Lower leg skin (tissue), 4 donors: ENCODE measurements around the gene ZAR1L. TPM values are rescaled to one million over a fixed set of nuclear protein-coding genes. Genes with fewer than 3 reads are reported as not detected.
A peak's percentile ranks its signal among the peaks of the same experiment; 100 is the strongest.

Experiments used
- DNase-seq, 2 donors: peaks; one replicate each; pipeline ENCODE4 v3.0.0-alpha.2; 2019; ENCODE audit warnings: low spot score in 2 of 2
- H3K4me3 ChIP-seq: fragments of 200-600 bp; sonication (generic); 2 replicates; pipeline ENCODE4 v1.5.1; 2017; ENCODE audit warnings: mild to moderate bottlenecking, low read depth; ENCODE audit not compliant: poor library complexity, severe bottlenecking
- POLR2A ChIP-seq, 2 donors: fragments of 450-650 bp; IDR thresholded peaks; one replicate each; pipeline ENCODE4 v1.6.1; 2016 to 2017; ENCODE audit warnings: antibody characterized with exemption in 2 of 2, mild to moderate bottlenecking in 1 of 2, moderate library complexity in 1 of 2
- WGBS, 2 donors: methylation state at CpG; one replicate each; pipeline ENCODE4 v1.1.5; 2018; 5-methylcytosine and 5-hydroxymethylcytosine counted together
- intact Hi-C: fragments of 100-400 bp; cut with DNase I; formaldehyde crosslinking; loops from one replicate; pipeline ENCODE4 v1.15.0; 2023; ENCODE audit warnings: low total_unique reads
- total RNA-seq, 4 donors: library from RNA; depleted of rRNA; stranded (reverse); fragments of >200 nt; gene quantifications; one replicate each; pipeline ENCODE4 v1.1.0, GENCODE V29; 2016
- TF ChIP-seq, protein P1 (sequence below), 3 donors: fragments of 450-650 bp; IDR thresholded peaks; one replicate each; pipeline ENCODE4 v1.5.1; 2016; ENCODE audit warnings: antibody characterized with exemption in 3 of 3, mild to moderate bottlenecking in 3 of 3, moderate library complexity in 2 of 3

ZAR1L gene
- total RNA-seq, 4 donors from 2014 or later = not detected

DNA sequence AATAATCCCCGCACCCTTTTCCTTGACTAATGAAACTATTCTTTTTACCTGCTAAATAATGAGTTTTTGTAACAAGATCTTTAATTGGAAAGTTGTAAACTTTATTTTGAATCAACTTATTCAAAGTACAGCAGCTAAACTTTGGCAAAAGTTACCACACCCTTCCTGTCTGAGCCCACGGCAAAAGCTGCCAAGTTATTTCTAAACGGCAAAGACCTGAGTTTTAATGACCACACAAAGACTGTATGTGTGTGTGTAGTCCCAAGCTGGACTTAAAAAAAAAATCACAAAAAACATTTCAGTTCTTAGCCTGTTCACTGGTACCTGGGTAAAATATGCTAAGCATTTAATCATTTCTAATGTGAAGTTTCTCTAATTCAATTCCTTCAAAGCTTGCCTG lies 60.7 kb downstream of the ZAR1L start:
- H3K4me3 ChIP-seq = no peak overlapping the region
- no peak for TF ChIP-seq POLR2A (IDR thresholded peaks at IDR 0.05)
- TF ChIP-seq, protein P1, sequence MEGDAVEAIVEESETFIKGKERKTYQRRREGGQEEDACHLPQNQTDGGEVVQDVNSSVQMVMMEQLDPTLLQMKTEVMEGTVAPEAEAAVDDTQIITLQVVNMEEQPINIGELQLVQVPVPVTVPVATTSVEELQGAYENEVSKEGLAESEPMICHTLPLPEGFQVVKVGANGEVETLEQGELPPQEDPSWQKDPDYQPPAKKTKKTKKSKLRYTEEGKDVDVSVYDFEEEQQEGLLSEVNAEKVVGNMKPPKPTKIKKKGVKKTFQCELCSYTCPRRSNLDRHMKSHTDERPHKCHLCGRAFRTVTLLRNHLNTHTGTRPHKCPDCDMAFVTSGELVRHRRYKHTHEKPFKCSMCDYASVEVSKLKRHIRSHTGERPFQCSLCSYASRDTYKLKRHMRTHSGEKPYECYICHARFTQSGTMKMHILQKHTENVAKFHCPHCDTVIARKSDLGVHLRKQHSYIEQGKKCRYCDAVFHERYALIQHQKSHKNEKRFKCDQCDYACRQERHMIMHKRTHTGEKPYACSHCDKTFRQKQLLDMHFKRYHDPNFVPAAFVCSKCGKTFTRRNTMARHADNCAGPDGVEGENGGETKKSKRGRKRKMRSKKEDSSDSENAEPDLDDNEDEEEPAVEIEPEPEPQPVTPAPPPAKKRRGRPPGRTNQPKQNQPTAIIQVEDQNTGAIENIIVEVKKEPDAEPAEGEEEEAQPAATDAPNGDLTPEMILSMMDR (IDR thresholded peaks at IDR 0.05) = no peak
- DNase-seq = no peak
- WGBS, 2 donors = 19 to 24% methylated on average over 3 of the region's 3 CpGs
- intact Hi-C loops = no loop called here

DNA sequence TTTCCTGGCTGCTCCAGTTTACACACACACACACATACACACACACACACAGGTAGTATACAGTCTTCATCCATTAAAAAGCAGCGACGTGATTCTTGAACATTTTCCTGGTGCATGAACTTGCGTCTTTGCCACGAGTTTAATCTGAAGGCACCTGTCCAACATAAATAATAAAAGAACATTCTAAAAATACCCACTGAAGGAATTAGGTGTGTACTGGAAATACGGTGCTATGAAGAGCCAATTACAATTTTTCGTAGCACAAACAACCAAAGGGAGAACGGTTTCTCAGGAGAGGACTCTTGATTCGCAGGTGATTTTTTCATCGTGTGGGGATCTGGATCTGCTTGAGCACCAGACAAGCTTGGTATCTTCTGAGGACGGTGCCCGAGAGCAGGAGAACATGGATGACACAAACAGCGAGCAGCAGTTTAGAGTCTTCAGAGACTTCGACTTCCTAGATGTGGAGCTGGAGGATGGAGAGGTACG lies 61.2 kb downstream of the ZAR1L start:
- WGBS, 2 donors = 40 to 46% methylated on average over 14 of the region's 14 CpGs
- peak in 1 of 2 donors; percentile 23 for DNase-seq
- H3K4me3 ChIP-seq = no peak overlapping the region
- intact Hi-C loops = no loop called here
- TF ChIP-seq, protein P1 (IDR thresholded peaks at IDR 0.05) = no peak
- TF ChIP-seq POLR2A (IDR thresholded peaks at IDR 0.05) = no peak

Other genes starting within 250 kb of the ZAR1L start
- gene BRCA2, start 145 bp upstream of the ZAR1L start, total RNA-seq = 1 to 10 TPM in 1 of 4 donors, under 1 TPM in 3; 0.49 to 2.1 (median 0.90) TPM
- gene N4BP2L1, start 112.8 kb upstream of the ZAR1L start, total RNA-seq = 10 to 100 TPM; 29.8 to 66.0 (median 46.3) TPM
- gene N4BP2L2, start 223.4 kb upstream of the ZAR1L start, total RNA-seq = 100 to 1,000 TPM in 3 of 4 donors, 10 to 100 TPM in 1; 96.6 to 154 (median 131) TPM